Measurements from ENCODE around the gene USP1. TPM values are rescaled to one million over a fixed set of nuclear protein-coding genes. Genes with fewer than 3 reads are reported as not detected.

Gene USP1
- total RNA-seq, 1 donor from 2014 or later = 24.0 TPM

DNA sequence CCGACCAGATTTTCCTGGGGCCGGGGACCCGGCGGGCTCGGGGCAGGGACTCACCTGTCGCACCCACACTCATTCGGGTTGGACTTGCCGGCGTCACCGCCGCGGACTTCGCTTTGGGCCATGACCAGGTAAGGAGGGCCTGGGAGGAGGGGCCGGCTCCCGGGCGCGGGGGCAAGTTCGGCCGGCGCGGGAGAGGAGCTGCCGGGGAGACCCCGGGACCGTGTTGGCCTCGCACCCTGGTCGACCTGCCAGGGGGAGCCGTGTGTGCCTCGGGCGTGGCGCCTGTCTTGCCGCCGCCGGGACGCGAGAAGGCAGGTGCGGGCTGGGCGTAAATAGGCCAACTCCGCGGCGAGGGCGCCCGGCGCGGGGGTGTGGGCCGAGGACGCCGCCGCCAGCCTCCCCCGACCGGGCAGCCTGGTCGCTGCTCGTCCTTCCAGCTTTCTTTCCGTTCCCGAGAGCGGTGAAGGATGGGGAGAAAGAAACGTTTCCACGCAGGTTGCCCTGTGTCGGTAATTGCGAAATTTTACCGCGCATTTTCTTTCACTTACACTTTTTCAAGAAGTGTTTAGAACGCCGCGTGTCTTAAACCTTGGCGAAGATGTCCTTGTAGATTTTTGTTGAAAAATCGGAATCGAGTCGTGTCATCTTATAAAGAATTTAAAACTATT lies 558 bp downstream of the USP1 start:
- Histone ChIP-seq H3K9ac (ENCODE audit: low read depth in 1 of 3, low read length in 3 of 3) (peak overlapping the region; percentile 98 to 99 (median 98)), H3K4me1 (ENCODE audit: control insufficient read depth in 3 of 3, insufficient read depth in 3 of 3, low read length in 3 of 3) (peaks cover 13 to 21% (median 15%) of the 10 kb centered on the region in 3 donors), H3K36me3 (ENCODE audit: control insufficient read depth in 3 of 3, insufficient read depth in 3 of 3, low read length in 3 of 3) (peaks cover 0 to 8% (median 6%) of the 10 kb centered on the region in 3 donors), H3K9me3 (ENCODE audit: control insufficient read depth in 3 of 3, low read length in 3 of 3) (no peaks in the 10 kb centered on the region), H3K27ac (ENCODE audit: low read depth, low read length) (peak overlapping the region; percentile 97), H3K4me3 (ENCODE audit: low read length in 3 of 3) (peak overlapping the region; percentile 88 to 94 (median 90)), H3K27me3 (ENCODE audit: control insufficient read depth in 3 of 3, insufficient read depth in 3 of 3, low read length in 3 of 3) (no peaks in the 10 kb centered on the region)

DNA sequence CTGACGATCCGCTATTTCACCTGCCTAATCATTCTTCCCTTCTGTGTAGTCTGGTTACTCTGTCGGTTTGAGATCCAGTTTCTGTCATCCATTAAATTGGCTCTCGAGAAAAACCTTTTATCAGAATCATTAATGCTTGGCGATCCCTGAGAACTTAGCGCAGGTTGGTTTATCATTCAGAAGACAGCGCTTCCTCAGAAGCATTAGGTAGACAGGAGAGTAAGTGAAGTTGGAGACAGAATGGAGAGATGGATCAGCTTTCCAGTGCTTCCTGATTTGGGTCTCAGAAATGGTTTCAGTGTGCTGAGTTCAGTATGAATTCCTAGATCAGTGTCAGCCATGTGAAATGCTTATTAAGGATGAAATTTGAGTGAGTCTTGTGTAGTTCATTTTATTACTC lies 1.3 kb downstream of the USP1 start:
- H3K36me3 ChIP-seq (ENCODE audit: control insufficient read depth in 3 of 3, insufficient read depth in 3 of 3, low read length in 3 of 3) = peaks cover 4 to 13% (median 9%) of the 10 kb centered on the region in 3 donors
- H3K9ac ChIP-seq (ENCODE audit: low read depth in 1 of 3, low read length in 3 of 3) = peak overlapping the region; percentile 98 to 99 (median 98)
- peak overlapping the region; percentile 88 to 94 (median 90) for H3K4me3 ChIP-seq (ENCODE audit: low read length in 3 of 3)
- H3K27me3 ChIP-seq (ENCODE audit: control insufficient read depth in 3 of 3, insufficient read depth in 3 of 3, low read length in 3 of 3) = no peaks in the 10 kb centered on the region
- peaks cover 13 to 21% (median 15%) of the 10 kb centered on the region in 3 donors for H3K4me1 ChIP-seq (ENCODE audit: control insufficient read depth in 3 of 3, insufficient read depth in 3 of 3, low read length in 3 of 3)
- H3K9me3 ChIP-seq (ENCODE audit: control insufficient read depth in 3 of 3, low read length in 3 of 3) = no peaks in the 10 kb centered on the region
- peak overlapping the region; percentile 97 for H3K27ac ChIP-seq (ENCODE audit: low read depth, low read length)

DNA sequence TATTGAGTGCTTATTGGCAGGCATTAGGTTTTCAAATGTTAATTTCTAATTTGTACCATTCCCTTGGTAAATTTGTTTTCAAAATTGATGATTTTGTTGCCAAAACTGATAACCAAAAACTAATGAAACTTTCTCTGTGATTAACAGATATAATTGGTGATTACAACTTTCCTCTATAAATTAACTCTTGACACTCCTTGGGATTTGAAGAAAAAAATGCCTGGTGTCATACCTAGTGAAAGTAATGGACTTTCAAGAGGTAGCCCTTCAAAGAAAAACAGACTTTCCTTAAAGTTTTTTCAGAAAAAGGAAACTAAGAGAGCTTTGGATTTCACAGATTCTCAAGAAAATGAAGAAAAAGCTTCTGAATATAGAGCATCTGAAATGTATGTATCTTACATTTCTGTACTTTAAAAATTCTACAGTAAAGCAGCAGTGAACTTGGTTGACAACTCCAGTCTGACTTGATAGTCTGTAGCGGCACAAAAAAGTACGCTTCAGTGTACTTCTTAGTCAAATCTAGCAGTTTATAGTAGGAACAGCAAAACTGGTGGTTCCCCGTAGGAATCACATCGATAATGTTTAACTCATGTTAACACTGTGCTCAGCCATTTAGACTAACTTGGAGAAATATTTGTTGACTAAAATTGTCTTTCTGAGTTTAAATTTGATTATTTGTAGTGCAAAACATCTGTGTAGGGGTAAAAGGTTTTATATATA lies 3.0 kb downstream of the USP1 start:
- H3K27me3 ChIP-seq (ENCODE audit: control insufficient read depth in 3 of 3, insufficient read depth in 3 of 3, low read length in 3 of 3) = no peaks in the 10 kb centered on the region
- H3K9ac ChIP-seq (ENCODE audit: low read depth in 1 of 3, low read length in 3 of 3) = no peak overlapping the region
- H3K27ac ChIP-seq (ENCODE audit: low read depth, low read length) = no peak overlapping the region
- no peaks in the 10 kb centered on the region for H3K9me3 ChIP-seq (ENCODE audit: control insufficient read depth in 3 of 3, low read length in 3 of 3)
- no peak overlapping the region for H3K4me3 ChIP-seq (ENCODE audit: low read length in 3 of 3)
- peaks cover 9 to 23% (median 12%) of the 10 kb centered on the region in 3 donors for H3K36me3 ChIP-seq (ENCODE audit: control insufficient read depth in 3 of 3, insufficient read depth in 3 of 3, low read length in 3 of 3)
- H3K4me1 ChIP-seq (ENCODE audit: control insufficient read depth in 3 of 3, insufficient read depth in 3 of 3, low read length in 3 of 3) = peaks cover 13 to 21% (median 15%) of the 10 kb centered on the region in 3 donors

DNA sequence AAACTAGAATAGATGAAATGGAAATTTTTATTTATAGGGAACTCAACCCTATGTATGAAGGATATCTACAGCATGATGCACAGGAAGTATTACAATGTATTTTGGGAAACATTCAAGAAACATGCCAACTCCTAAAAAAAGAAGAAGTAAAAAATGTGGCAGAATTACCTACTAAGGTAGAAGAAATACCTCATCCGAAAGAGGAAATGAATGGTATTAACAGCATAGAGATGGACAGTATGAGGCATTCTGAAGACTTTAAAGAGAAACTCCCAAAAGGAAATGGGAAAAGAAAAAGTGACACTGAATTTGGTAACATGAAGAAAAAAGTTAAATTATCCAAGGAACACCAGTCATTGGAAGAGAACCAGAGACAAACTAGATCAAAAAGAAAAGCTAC lies 7.9 kb downstream of the USP1 start:
- Histone ChIP-seq H3K27ac (ENCODE audit: low read depth, low read length) (no peak overlapping the region), H3K4me1 (ENCODE audit: control insufficient read depth in 3 of 3, insufficient read depth in 3 of 3, low read length in 3 of 3) (peaks cover 0 to 5% (median 3%) of the 10 kb centered on the region in 3 donors), H3K27me3 (ENCODE audit: control insufficient read depth in 3 of 3, insufficient read depth in 3 of 3, low read length in 3 of 3) (no peaks in the 10 kb centered on the region), H3K36me3 (ENCODE audit: control insufficient read depth in 3 of 3, insufficient read depth in 3 of 3, low read length in 3 of 3) (peaks cover 26 to 51% (median 44%) of the 10 kb centered on the region in 3 donors), H3K4me3 (ENCODE audit: low read length in 3 of 3) (no peak overlapping the region), H3K9ac (ENCODE audit: low read depth in 1 of 3, low read length in 3 of 3) (no peak overlapping the region), H3K9me3 (ENCODE audit: control insufficient read depth in 3 of 3, low read length in 3 of 3) (no peaks in the 10 kb centered on the region)

DNA sequence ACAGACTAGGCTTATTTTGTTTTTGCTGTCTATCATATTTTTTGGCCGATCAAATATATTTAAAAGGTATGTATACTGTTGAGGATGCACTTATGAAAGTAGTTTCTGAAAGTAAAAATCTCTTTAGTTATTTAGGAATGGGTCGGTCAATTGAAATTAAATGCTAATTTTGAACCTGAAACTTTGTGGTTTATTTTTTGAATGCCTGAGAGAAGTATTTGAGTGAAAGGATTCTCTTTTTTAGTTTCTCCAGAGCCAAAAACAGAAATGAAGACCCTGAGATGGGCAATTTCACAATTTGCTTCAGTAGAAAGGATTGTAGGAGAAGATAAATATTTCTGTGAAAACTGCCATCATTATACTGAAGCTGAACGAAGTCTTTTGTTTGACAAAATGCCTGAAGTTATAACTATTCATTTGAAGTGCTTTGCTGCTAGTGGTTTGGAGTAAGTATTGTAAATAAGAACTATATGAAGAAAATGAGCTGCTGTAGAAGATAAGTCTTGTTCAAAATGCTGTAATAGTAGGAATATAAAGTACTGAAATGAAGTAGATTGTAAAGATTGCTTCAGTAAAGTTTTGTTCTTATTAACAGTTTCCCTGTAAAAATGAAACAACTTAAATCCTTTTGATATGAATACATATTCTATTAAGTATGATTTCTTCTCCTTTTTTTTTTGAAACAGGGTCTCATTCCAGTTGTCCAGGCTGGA lies 11.5 kb downstream of the USP1 start:
- H3K4me1 ChIP-seq (ENCODE audit: control insufficient read depth in 3 of 3, insufficient read depth in 3 of 3, low read length in 3 of 3) = no peaks in the 10 kb centered on the region
- no peaks in the 10 kb centered on the region for H3K27me3 ChIP-seq (ENCODE audit: control insufficient read depth in 3 of 3, insufficient read depth in 3 of 3, low read length in 3 of 3)
- H3K4me3 ChIP-seq (ENCODE audit: low read length in 3 of 3) = no peak overlapping the region
- H3K9ac ChIP-seq (ENCODE audit: low read depth in 1 of 3, low read length in 3 of 3) = no peak overlapping the region
- no peak overlapping the region for H3K27ac ChIP-seq (ENCODE audit: low read depth, low read length)
- H3K36me3 ChIP-seq (ENCODE audit: control insufficient read depth in 3 of 3, insufficient read depth in 3 of 3, low read length in 3 of 3) = peaks cover 21 to 57% (median 50%) of the 10 kb centered on the region in 3 donors
- no peaks in the 10 kb centered on the region for H3K9me3 ChIP-seq (ENCODE audit: control insufficient read depth in 3 of 3, low read length in 3 of 3)

DNA sequence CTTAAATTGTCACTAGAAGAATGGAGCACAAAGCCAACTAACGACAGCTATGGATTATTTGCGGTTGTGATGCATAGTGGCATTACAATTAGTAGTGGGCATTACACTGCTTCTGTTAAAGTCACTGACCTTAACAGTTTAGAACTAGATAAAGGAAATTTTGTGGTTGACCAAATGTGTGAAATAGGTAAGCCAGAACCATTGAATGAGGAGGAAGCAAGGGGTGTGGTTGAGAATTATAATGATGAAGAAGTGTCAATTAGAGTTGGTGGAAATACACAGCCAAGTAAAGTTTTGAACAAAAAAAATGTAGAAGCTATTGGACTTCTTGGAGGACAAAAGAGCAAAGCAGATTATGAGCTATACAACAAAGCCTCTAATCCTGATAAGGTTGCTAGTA lies 13.5 kb downstream of the USP1 start:
- H3K36me3 ChIP-seq (ENCODE audit: control insufficient read depth in 3 of 3, insufficient read depth in 3 of 3, low read length in 3 of 3) = peaks cover 18 to 47% (median 42%) of the 10 kb centered on the region in 3 donors
- H3K9me3 ChIP-seq (ENCODE audit: control insufficient read depth in 3 of 3, low read length in 3 of 3) = no peaks in the 10 kb centered on the region
- H3K27me3 ChIP-seq (ENCODE audit: control insufficient read depth in 3 of 3, insufficient read depth in 3 of 3, low read length in 3 of 3) = no peaks in the 10 kb centered on the region
- H3K9ac ChIP-seq (ENCODE audit: low read depth in 1 of 3, low read length in 3 of 3) = no peak overlapping the region
- H3K4me3 ChIP-seq (ENCODE audit: low read length in 3 of 3) = no peak overlapping the region
- H3K4me1 ChIP-seq (ENCODE audit: control insufficient read depth in 3 of 3, insufficient read depth in 3 of 3, low read length in 3 of 3) = no peaks in the 10 kb centered on the region
- H3K27ac ChIP-seq (ENCODE audit: low read depth, low read length) = no peak overlapping the region

DNA sequence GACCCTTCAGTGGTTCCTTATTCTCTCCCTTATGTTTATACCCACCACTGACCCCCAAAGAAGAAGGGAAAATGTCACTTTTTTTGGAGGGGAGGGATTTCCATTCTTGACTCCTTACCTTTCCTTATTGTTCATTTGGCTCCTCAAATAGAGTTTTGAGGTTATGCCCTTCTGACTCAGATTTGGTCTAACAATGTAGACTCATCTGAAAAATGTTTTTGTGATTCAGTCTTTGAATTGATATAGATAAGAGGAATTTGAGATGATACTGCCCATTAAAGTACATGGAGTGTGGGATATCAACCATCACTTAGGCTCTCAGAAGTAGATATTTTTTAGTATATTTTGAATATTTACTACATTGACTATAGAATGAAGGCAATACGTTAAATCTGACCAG lies 16.1 kb downstream of the USP1 start:
- no peaks in the 10 kb centered on the region for H3K27me3 ChIP-seq (ENCODE audit: control insufficient read depth in 3 of 3, insufficient read depth in 3 of 3, low read length in 3 of 3)
- H3K9ac ChIP-seq (ENCODE audit: low read depth in 1 of 3, low read length in 3 of 3) = no peak overlapping the region
- no peak overlapping the region for H3K4me3 ChIP-seq (ENCODE audit: low read length in 3 of 3)
- H3K27ac ChIP-seq (ENCODE audit: low read depth, low read length) = no peak overlapping the region
- peaks cover 10 to 36% (median 29%) of the 10 kb centered on the region in 3 donors for H3K36me3 ChIP-seq (ENCODE audit: control insufficient read depth in 3 of 3, insufficient read depth in 3 of 3, low read length in 3 of 3)
- no peaks in the 10 kb centered on the region for H3K4me1 ChIP-seq (ENCODE audit: control insufficient read depth in 3 of 3, insufficient read depth in 3 of 3, low read length in 3 of 3)
- H3K9me3 ChIP-seq (ENCODE audit: control insufficient read depth in 3 of 3, low read length in 3 of 3) = no peaks in the 10 kb centered on the region

DNA sequence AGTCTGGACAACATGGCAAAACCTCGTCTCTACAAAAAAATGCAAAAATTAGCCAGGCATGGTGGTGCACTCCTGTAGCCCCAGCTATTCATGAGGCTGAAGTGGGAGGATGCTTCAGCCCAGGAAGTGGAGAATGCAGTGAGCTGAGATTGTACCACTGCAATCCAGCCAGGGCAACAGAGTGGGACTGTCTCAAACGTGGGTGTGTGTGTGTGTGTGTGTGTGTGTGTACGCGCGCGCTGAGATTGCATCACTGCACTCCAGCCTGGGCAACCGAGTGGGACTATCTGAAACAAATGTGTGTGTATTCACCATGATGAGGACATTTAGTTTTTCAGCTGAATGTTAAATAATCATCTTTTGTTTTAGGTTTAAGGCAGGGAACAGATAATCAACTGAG lies 21.1 kb downstream of the USP1 start:
- Histone ChIP-seq H3K4me1 (ENCODE audit: control insufficient read depth in 3 of 3, insufficient read depth in 3 of 3, low read length in 3 of 3) (no peaks in the 10 kb centered on the region), H3K27ac (ENCODE audit: low read depth, low read length) (no peak overlapping the region), H3K9me3 (ENCODE audit: control insufficient read depth in 3 of 3, low read length in 3 of 3) (no peaks in the 10 kb centered on the region), H3K27me3 (ENCODE audit: control insufficient read depth in 3 of 3, insufficient read depth in 3 of 3, low read length in 3 of 3) (no peaks in the 10 kb centered on the region), H3K4me3 (ENCODE audit: low read length in 3 of 3) (no peak overlapping the region), H3K36me3 (ENCODE audit: control insufficient read depth in 3 of 3, insufficient read depth in 3 of 3, low read length in 3 of 3) (peaks cover 0 to 4% (median 0%) of the 10 kb centered on the region in 3 donors), H3K9ac (ENCODE audit: low read depth in 1 of 3, low read length in 3 of 3) (no peak overlapping the region)

DNA sequence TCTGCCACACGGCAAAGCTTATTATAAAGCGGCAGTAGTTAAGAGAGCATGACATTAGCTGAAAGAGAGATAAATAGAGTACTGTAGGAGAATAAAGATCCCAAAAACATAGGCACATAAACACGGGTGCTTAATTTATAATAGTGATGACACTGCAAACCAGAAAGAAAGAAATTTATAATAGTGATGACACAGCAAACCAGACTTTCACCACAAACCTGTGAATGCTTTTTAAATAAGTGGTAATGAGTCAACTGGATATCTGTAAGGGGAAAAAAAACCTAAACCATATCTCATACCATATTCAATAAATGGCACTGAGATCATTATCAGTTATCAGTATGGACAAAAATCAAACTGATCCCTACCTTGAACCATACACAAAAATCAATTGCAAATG lies 25.5 kb downstream of the USP1 start:
- no peak overlapping the region for H3K9ac ChIP-seq (ENCODE audit: low read depth in 1 of 3, low read length in 3 of 3)
- no peaks in the 10 kb centered on the region for H3K4me1 ChIP-seq (ENCODE audit: control insufficient read depth in 3 of 3, insufficient read depth in 3 of 3, low read length in 3 of 3)
- H3K36me3 ChIP-seq (ENCODE audit: control insufficient read depth in 3 of 3, insufficient read depth in 3 of 3, low read length in 3 of 3) = peaks cover 0 to 3% (median 0%) of the 10 kb centered on the region in 3 donors
- no peak overlapping the region for H3K27ac ChIP-seq (ENCODE audit: low read depth, low read length)
- no peak overlapping the region for H3K4me3 ChIP-seq (ENCODE audit: low read length in 3 of 3)
- H3K27me3 ChIP-seq (ENCODE audit: control insufficient read depth in 3 of 3, insufficient read depth in 3 of 3, low read length in 3 of 3) = no peaks in the 10 kb centered on the region
- no peaks in the 10 kb centered on the region for H3K9me3 ChIP-seq (ENCODE audit: control insufficient read depth in 3 of 3, low read length in 3 of 3)

DNA sequence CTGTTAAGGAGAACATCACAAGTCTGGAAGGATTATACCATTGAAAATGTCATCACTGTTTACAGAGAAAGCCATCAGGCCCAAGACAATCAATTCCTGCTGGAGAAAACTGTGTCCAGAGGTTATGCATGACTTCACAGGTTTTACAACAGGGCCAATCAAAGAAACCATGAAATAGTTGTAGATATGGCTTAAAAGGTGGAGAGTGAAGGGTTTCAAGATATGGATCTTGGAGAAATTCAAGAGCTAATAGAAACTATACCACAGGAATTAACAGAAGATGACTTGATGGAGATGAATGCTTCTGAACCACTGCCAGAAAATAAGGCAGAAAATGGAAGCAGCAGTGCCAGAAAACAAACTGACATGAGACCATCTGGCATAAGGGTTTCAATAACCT lies 30.2 kb downstream of the USP1 start:
- no peaks in the 10 kb centered on the region for H3K4me1 ChIP-seq (ENCODE audit: control insufficient read depth in 3 of 3, insufficient read depth in 3 of 3, low read length in 3 of 3)
- H3K9ac ChIP-seq (ENCODE audit: low read depth in 1 of 3, low read length in 3 of 3) = no peak overlapping the region
- no peaks in the 10 kb centered on the region for H3K27me3 ChIP-seq (ENCODE audit: control insufficient read depth in 3 of 3, insufficient read depth in 3 of 3, low read length in 3 of 3)
- H3K27ac ChIP-seq (ENCODE audit: low read depth, low read length) = no peak overlapping the region
- H3K36me3 ChIP-seq (ENCODE audit: control insufficient read depth in 3 of 3, insufficient read depth in 3 of 3, low read length in 3 of 3) = peaks cover 4 to 14% (median 6%) of the 10 kb centered on the region in 3 donors
- no peaks in the 10 kb centered on the region for H3K9me3 ChIP-seq (ENCODE audit: control insufficient read depth in 3 of 3, low read length in 3 of 3)
- H3K4me3 ChIP-seq (ENCODE audit: low read length in 3 of 3) = no peak overlapping the region
